Anterior cingulate cortex (tissue), 58 donors: Measurements from ENCODE around the gene CD180.

Source experiments
- DNase-seq, 58 donors: peaks; one replicate each; lab custom pipeline; 2025; lab: John Stamatoyannopoulos, UW

CD180 gene

GRCh38 chr5:67196537-67197059 is at the start of gene CD180:
Gene CD180 (minus strand): TSS chr5:67196799. CDS start chr5:67196641, 158 bp downstream.
- peak in 47 of 58 donors; percentile 11 to 91 (median 60) for DNase-seq

DNA sequence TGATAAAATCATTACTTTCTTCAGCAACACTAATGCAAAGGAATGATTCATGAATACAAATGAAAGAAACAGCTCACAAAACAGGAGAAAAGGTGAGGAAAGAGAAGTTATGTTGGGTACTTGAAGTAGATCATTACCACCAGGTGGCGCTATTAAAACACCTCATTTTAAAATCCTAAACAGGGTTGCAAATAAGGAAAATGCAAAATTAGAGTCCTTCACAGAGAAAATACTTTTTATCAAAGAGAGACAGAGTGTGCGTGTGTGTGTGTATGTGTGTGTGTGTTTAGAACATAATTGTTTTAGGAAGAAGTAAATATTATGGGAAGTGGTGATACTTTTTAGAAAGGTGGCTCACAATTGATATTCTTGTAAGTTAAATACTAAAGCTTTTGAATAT is 49.5 kb upstream of the CD180 start:
- DNase-seq = peak in 4 of 58 donors; percentile 7 to 79 (median 44)

GRCh38 chr5:67245259-67245846 is 48.8 kb upstream of the CD180 start:
- no peak for DNase-seq

DNA sequence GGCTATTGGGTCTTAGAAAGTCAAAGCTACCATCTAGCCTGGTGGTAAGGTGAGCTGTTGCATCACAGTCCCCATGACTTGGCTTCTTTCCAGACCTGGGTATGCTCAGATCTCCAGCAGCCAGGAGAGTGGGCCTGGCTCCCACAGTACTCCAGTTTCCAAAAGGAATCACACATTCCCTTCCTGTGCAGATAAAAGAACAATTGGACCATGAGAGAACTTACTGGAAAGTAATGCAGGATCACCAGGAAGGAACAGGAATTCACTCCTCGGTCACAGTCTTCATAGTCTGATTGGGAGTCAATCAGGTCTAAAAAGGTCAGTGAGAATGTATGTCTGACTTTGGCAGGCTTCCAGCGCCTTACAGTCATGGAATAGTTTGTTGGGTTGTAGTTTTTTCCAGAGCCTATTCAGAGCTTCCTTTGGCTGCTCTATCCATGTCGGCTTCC is 47.8 kb upstream of the CD180 start:
- peak in 1 of 58 donors; percentile 21 for DNase-seq

- no peak for DNase-seq
Observed at GRCh38 chr5:67243944-67244343, 47.3 kb upstream of the CD180 start.

GRCh38 chr5:67243349-67243748 is 46.8 kb upstream of the CD180 start:
- no peak for DNase-seq

GRCh38 chr5:67241326-67241725 is 44.7 kb upstream of the CD180 start:
- DNase-seq = no peak

GRCh38 chr5:67240846-67241245 is 44.2 kb upstream of the CD180 start:
- DNase-seq = no peak

DNA sequence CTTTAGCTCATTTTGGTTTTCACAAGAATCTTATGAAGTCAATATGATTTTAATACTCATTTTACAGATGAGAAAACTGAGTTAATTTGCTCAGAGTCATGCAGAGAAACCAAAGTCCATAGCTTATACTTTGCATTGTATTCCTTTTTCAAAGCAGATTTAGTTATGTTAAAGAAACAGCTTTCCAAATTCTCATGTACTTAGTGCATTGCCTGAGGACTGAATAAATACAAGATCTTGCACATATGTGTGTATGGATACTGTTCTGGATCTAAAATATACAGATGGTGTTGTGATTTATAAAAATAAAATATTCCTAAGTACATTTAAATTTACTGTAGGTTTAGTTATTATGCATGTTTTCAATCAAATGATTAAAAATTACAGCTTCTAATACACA is 43.5 kb upstream of the CD180 start:
- DNase-seq = no peak

DNA sequence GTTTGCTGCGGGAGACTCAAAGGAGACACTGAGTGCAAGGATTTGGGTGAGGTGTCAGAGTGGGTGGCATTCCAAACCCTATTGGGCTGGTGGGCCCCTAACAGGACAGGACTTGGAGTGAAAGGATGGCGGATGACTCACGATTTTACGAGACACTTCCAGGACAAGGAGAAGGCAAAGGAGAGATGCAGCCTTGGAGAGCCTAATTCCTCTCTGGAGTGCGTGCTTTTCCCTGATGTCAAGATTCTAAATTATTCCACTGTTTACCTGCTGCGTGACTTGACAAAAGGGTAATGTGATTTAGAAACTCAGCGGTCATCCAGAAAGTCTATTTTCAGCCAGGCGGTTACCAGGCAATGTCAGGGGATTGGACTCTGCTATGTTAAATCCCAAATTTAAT is 41.6 kb upstream of the CD180 start:
- DNase-seq = no peak

DNA sequence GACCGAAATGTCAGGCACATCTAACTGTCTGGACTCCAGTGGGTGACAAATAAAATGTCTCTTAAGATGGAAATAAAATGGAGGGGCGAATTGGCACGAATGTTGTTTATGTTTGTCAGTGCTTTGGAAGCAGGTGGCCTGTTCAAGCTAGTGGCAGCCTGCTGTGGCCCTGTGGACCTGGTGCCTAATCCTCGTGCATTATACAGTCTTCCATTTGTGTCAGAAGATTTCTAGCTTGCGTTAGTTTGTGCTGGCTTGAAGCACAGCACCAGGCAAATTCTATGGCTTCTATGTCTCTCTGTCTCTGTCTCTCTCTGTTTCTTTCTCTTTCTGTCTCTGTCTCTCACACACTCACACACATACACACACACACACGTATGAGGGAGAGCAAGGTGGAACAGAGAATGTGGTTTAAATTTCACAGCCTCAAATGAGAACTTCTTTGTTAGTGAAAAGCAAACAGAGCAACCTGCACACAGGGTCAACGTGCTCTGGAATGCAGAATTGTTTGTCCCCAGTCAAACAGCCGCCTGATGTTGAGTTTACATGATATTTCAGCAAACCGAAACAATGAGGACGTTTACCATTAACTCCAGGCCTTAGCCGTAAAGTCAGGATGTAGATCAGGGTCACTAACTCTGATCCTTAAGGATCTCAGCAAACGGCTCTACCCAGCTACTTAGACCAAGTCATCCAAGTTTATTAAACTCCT is 39.0 kb upstream of the CD180 start:
- no peak for DNase-seq

GRCh38 chr5:67234671-67235176 is 38.1 kb upstream of the CD180 start:
- peak in 1 of 58 donors; percentile 25 for DNase-seq

- no peak for DNase-seq
Observed at GRCh38 chr5:67233075-67233474, 36.5 kb upstream of the CD180 start.

- DNase-seq = no peak
Observed at GRCh38 chr5:67223211-67223610, 26.6 kb upstream of the CD180 start.

- DNase-seq = no peak
Observed at GRCh38 chr5:67222243-67223025, 25.8 kb upstream of the CD180 start.

DNA sequence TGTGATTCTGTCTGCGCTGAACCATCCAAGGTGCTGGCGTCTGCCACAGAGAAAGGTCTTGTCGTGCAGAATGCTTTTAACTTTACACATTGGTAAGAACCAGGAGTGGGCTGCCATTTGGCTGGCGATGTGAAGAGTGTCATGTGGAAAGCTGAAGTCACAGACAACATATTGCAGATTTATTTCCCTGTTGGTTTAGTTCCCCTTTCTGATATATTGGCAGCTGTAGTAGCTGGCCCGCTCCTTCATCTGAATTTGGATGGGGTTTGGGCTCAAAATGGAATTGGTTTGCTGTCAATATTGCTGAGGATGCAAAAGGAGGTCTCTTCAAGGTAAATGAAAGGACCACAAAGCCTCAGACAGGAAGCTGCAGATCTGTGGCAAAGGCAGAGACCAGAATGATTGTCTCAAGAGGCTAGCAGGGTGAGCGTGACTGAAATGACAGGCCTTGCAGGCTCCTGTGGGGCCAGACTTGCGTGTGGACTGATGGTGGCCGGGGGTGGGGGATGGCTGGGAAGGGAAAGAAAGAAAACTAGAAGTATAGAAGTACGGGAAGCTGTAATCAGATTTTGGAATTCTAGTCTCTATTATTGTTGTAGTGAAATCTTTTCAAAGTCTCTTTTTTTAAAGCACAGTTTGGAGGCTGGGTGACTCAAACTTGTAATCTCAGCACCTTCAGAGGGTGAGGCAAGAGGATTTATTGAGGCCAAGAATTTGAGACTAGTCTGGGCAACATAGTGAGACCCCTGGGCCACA is 25.1 kb upstream of the CD180 start:
- DNase-seq = peak in 5 of 58 donors; percentile 16 to 51 (median 28)

GRCh38 chr5:67216564-67216963 is 20.0 kb upstream of the CD180 start:
- DNase-seq = no peak

DNA sequence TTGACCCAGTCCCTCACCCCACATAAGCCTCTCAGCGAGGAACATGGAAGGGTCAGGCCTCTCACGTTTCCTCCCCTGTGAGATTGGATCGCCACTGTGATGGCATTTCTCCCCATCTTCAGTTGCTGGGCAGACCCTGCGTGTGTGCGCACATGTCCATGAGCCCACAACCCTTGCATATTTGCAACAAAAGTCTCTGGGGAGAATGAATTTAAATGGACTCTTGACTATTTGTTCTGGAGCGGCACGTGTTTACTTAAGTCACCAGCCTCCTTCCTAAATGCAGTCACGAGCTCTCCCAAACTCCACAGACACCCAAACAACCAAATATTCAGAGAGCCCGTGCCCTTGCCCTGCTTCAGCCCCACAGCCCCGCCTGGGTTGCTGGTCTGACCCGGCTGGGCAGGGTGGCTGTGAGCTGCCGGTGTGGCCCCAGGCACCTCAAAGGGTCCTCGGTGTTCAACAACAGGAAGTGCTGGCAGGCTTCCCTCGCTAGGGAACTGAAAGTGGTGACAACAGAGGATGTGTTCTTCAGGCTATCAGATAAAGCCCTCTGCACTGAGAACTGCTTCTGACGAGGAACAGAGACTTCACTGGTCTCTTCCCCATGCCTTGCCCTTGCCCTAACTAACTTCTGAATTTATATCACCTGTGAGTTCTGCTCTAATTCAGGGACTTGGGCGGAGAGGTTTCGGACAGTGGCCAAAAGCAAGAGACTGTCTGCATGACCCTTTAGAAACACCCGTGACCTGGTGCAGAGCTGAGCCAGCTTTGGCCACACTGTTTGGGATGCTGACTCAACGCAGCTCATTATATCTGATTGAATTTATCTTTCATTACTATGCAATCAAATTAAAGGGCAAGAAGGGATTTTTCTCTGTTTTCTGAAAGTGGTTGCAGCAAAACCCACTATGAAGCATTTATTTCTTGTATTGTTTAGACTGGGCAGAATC is 19.2 kb upstream of the CD180 start:
- peak in 36 of 58 donors; percentile 12 to 66 (median 27) for DNase-seq
